Osteoblast (primary cell): ENCODE results near the gene CAPZB. TPM values are rescaled to one million over a fixed set of nuclear protein-coding genes. Genes with fewer than 3 reads are reported as not detected.

ENCODE experiments used
- DNase-seq: peaks from one replicate; pipeline ENCODE4 v3.0.0; 2011; ENCODE audit warnings: low spot score, mixed read lengths; ENCODE audit not compliant: insufficient read length; ENCODE audit errors: missing footprints
- H2AFZ ChIP-seq: 2 replicates; pipeline ENCODE4 v1.6.0; 2011; ENCODE audit warnings: mild to moderate bottlenecking, low read length
- H3K27ac ChIP-seq: 2 replicates; pipeline ENCODE4 v1.5.1; 2011; ENCODE audit warnings: mild to moderate bottlenecking, low read depth, low read length, moderate library complexity
- H3K27me3 ChIP-seq: 2 replicates; pipeline ENCODE4 v1.6.0; 2012; ENCODE audit warnings: mild to moderate bottlenecking, control low read depth, inconsistent platforms, low read length, moderate library complexity; ENCODE audit not compliant: insufficient read depth
- H3K36me3 ChIP-seq: 2 replicates; pipeline ENCODE4 v1.5.1; 2011; ENCODE audit warnings: mild to moderate bottlenecking, low read length, control low read depth, moderate library complexity; ENCODE audit not compliant: insufficient read depth
- H3K4me1 ChIP-seq: 2 replicates; pipeline ENCODE4 v1.5.1; 2011; ENCODE audit warnings: mild to moderate bottlenecking, low read length, control low read depth, moderate library complexity; ENCODE audit not compliant: insufficient read depth
- H3K4me2 ChIP-seq: 2 replicates; pipeline ENCODE4 v1.6.0; 2011; ENCODE audit warnings: mild to moderate bottlenecking, low read length; ENCODE audit not compliant: insufficient read depth
- H3K4me3 ChIP-seq: fragments of 200-600 bp; sonication (generic); 3 replicates; pipeline ENCODE4 v1.5.1; 2012; ENCODE audit warnings: mild to moderate bottlenecking, low read length, inconsistent platforms; ENCODE audit not compliant: insufficient read depth
- H3K79me2 ChIP-seq: 2 replicates; pipeline ENCODE4 v1.6.0; 2012; ENCODE audit warnings: mild to moderate bottlenecking, low read length, control low read depth, inconsistent platforms; ENCODE audit not compliant: insufficient read depth
- H3K9me3 ChIP-seq: 2 replicates; pipeline ENCODE4 v1.5.1; 2011; ENCODE audit warnings: low read depth, low read length, control low read depth
- H4K20me1 ChIP-seq: 2 replicates; pipeline ENCODE4 v1.6.0; 2012; ENCODE audit warnings: mild to moderate bottlenecking, low read length, control low read depth; ENCODE audit not compliant: insufficient read depth
- CTCF ChIP-seq: IDR thresholded peaks from 2 replicates; pipeline ENCODE4 v1.5.1; 2011; ENCODE audit warnings: mild to moderate bottlenecking, low read depth, low read length, moderate library complexity; ENCODE audit errors: extremely low read depth
- total RNA-seq: library from RNA; depleted of rRNA; stranded (reverse); fragments of >200 nt; gene quantifications from 2 replicates; pipeline ENCODE4 v1.2.3, GENCODE V29; 2012

CAPZB gene
- total RNA-seq, 1 donor: 217 TPM

GRCh38 chr1:19419691-19420090, 65.6 kb downstream of the CAPZB start:
- TF ChIP-seq CTCF: no peak
- Histone ChIP-seq H3K4me2 (no peak overlapping the region), H3K9me3 (no peaks in the 10 kb centered on the region), H3K36me3 (peaks cover 31% of the 10 kb centered on the region), H3K4me3 (no peak overlapping the region), H3K79me2 (peaks cover 99% of the 10 kb centered on the region), H4K20me1 (peaks cover 56% of the 10 kb centered on the region), H3K4me1 (peaks cover 19% of the 10 kb centered on the region), H3K27ac (no peak overlapping the region), H3K27me3 (no peaks in the 10 kb centered on the region), H2AFZ (no peak overlapping the region)
- DNase-seq: no peak

GRCh38 chr1:19418503-19418971, 66.8 kb downstream of the CAPZB start:
- no peak for DNase-seq
- H3K27ac ChIP-seq: peak overlapping the region; percentile 72

GRCh38 chr1:19416921-19417470, 68.3 kb downstream of the CAPZB start:
- Histone ChIP-seq H3K4me2 (no peak overlapping the region), H3K4me3 (no peak overlapping the region), H3K36me3 (peaks cover 48% of the 10 kb centered on the region), H3K27me3 (no peaks in the 10 kb centered on the region), H2AFZ (no peak overlapping the region), H3K4me1 (peaks cover 19% of the 10 kb centered on the region), H4K20me1 (peaks cover 63% of the 10 kb centered on the region), H3K9me3 (no peaks in the 10 kb centered on the region), H3K27ac (no peak overlapping the region), H3K79me2 (peaks cover 99% of the 10 kb centered on the region)
- no peak for DNase-seq
- no peak for TF ChIP-seq CTCF

More at GRCh38 chr1:19418503-19418971, 66.8 kb downstream of the CAPZB start:
- Histone ChIP-seq H3K4me3 (no peak overlapping the region), H3K4me1 (peaks cover 19% of the 10 kb centered on the region), H3K36me3 (peaks cover 40% of the 10 kb centered on the region), H3K27me3 (no peaks in the 10 kb centered on the region), H3K79me2 (peaks cover 99% of the 10 kb centered on the region), H4K20me1 (peaks cover 61% of the 10 kb centered on the region), H3K9me3 (no peaks in the 10 kb centered on the region), H2AFZ (no peak overlapping the region), H3K4me2 (no peak overlapping the region)
- TF ChIP-seq CTCF: no peak

GRCh38 chr1:19416145-19416544, 69.2 kb downstream of the CAPZB start:
- peaks cover 55% of the 10 kb centered on the region for H3K36me3 ChIP-seq
- H3K27ac ChIP-seq: no peak overlapping the region
- H2AFZ ChIP-seq: no peak overlapping the region
- no peaks in the 10 kb centered on the region for H3K27me3 ChIP-seq
- no peak for DNase-seq
- no peaks in the 10 kb centered on the region for H3K9me3 ChIP-seq
- H3K4me1 ChIP-seq: peaks cover 15% of the 10 kb centered on the region
- H3K4me2 ChIP-seq: no peak overlapping the region
- H4K20me1 ChIP-seq: peaks cover 62% of the 10 kb centered on the region
- H3K79me2 ChIP-seq: peaks cover 99% of the 10 kb centered on the region
- H3K4me3 ChIP-seq: no peak overlapping the region
- TF ChIP-seq CTCF: no peak
